CD4-positive, alpha-beta T cell treated with Interleukin-15 for 1 hour (primary cell): ENCODE data around the gene PRR7.

Source experiments
- DNase-seq: peaks from one replicate; pipeline ENCODE4 v3.0.0-alpha.2; 2020

The PRR7 gene

DNA sequence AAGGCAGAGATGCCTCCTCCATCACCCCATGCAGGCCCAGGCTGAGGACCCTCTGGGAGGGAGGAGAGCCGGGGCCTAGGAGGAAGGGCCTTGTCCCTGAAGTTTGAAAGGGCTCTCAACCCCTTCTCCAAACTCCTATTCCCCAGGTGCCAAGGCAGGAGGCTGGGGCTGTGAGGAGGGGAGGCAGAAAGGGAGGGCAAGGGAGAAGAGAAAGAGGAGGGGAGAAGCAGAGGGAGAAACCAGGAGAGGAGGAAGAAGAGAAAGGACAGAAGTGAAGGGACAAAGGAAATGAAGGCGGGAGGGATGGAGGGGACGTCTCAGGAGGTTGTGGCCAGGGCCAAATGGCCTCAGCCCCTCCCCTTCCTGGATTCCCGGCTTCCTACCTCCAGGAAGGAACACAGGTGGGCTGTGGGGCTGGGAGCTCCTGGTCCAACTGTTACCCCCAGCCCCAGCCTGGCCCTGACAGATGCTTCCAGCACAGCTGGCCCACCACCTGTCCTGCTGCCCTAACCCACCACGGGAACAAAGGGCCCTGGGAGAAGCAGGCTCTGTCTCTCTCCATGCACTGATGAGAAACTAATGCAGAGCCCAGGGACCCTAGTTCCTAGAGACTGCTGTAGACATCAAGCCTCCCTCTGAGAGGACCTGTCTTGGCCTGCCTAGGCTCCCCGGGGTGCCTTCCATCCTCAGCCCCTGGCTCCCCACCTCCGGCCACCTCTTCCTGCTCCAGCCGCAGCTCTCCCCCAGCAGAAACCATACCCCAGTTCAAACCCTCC, 23.3 kb downstream of the PRR7 start:
- no peak for DNase-seq

DNA sequence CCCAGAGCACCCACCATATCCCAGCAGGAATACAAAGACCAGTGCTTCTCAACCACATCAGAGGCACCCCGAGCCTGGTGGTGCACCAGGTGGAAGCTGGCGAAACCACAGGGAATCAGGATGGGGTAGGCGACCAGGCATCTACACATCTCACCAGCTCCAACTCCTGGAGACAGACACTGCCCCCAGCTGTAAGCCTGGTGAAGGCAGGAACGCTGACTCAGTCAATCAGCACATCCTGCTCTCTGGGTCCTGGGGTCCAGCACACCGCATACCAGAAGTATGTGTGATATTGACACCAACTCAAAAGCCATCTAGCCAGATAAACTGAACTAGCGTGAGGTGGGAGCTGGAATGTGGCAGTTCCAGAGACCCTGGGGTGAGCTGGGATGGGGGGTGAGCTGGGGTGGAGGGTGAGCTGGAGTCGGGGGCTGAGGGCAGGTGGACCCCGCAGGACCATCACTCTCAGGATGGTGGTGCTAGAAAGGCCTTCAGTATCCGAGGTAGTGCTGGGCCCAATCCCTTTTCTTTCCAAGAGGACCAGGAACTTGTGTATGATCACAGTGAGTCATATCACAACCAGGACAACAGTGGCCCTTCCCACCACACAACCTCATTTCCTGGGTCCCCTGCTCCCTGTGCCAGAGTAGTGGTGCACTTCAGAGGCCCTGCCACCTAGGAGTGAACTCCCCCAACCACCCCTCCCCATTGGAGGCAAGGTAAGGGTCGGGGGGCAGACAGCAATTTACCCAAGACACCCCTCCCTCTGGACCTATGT, 24.3 kb downstream of the PRR7 start:
- DNase-seq = no peak

- peak; percentile 38 for DNase-seq
Measured at GRCh38 chr5:177471610-177472356, 25.2 kb downstream of the PRR7 start.

GRCh38 chr5:177472460-177473442, 26.1 kb downstream of the PRR7 start:
- DNase-seq = peak; percentile 69

DNA sequence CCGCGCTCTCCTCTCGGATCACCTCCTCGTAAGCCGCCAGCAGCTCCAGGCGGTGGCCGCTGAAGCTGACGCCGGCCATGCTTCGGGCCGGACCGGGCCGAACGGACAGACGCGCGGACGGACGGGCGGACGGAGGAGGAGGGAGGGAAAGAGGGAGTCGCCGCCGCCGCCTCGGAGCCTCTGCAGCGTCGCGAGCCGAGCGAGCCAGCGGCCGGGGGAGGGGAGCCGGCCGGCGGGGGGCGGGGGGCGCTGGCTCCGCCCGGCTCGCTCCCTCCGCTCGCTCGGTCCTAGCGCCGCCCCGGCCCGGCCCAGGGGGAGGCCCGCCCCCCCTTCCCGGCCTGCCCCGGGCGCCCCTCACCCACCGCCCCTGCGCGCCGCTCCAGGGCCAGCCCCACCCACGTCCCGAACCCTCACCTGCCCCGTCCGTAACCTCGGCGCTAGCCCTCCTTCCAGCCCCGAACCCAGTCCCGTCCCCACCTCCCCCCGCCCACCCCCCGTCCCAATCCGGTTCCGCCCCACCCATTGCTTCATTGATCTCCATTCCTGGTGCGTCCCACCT, 26.9 kb downstream of the PRR7 start, which contains the start of gene DBN1:
Gene DBN1 (minus strand): TSS at position 192 of the 559 bp plus-strand sequence. CDS start 113 bp downstream, at position 79.
- DNase-seq = no peak

DNA sequence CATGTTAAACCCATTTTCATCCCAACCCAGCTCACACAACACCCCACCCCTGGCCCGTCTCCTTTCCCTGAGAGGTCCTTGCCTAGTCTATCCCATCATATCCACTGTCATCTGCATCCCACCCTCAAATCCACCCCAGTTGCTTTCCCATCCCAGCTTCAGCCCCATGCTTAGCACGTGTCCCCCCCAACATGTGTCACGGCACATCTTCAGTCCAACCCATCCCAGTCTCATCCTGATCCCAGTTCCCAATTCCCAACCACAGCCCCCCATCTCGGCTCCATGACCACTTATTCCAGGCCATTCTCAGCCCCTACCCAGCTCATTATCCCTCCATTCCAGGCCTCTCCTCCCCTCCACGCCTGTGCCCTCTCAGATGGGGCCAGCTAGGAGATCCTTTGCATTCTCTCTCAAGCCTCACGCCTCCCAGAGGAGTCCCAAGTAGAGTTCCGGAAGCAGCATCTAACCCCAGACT, 27.4 kb downstream of the PRR7 start:
- no peak for DNase-seq

GRCh38 chr5:177474846-177475562, 28.4 kb downstream of the PRR7 start:
- no peak for DNase-seq

- no peak for DNase-seq
Measured at GRCh38 chr5:177475563-177476427, 29.2 kb downstream of the PRR7 start.

- no peak for DNase-seq
Measured at GRCh38 chr5:177476531-177477233, 30.1 kb downstream of the PRR7 start.

DNA sequence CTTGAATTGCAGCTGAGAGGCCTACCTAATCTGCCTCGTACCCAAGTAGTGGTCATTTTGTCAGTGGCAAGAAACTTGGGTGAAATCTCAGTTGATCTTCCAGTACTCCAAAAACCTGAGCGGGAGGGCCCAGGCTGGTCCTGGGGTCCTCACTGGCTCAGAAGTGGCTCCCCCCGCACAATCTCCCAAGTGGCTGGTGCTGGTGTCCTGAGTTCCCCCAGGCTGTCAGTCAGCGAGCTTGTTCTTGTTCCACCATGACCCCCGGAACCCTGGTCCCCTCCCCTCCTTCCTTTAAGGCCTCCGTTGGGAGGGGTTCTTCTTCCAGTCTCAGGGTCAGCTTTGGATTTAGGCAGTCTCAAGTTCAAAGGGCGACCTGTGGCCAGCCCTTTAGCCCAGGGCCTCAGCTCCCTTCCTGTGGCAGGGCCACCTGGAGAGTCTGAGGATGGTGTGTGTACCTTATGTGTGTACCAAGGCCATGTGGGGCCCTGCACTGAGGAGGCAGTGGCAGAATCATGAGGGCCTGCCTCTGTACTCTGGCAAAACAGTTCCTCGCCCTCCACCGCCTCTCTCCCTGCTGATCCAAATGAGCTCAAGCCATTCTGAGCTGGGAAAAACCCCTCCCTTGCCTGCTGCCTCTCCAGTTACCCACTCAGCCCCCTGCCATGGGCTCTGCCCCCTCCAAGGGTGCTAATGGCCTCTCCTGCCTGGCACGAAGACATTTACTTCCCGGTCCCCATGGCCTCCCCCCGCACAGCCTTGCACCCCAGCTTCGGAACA, 31.3 kb downstream of the PRR7 start:
- DNase-seq = no peak

DNA sequence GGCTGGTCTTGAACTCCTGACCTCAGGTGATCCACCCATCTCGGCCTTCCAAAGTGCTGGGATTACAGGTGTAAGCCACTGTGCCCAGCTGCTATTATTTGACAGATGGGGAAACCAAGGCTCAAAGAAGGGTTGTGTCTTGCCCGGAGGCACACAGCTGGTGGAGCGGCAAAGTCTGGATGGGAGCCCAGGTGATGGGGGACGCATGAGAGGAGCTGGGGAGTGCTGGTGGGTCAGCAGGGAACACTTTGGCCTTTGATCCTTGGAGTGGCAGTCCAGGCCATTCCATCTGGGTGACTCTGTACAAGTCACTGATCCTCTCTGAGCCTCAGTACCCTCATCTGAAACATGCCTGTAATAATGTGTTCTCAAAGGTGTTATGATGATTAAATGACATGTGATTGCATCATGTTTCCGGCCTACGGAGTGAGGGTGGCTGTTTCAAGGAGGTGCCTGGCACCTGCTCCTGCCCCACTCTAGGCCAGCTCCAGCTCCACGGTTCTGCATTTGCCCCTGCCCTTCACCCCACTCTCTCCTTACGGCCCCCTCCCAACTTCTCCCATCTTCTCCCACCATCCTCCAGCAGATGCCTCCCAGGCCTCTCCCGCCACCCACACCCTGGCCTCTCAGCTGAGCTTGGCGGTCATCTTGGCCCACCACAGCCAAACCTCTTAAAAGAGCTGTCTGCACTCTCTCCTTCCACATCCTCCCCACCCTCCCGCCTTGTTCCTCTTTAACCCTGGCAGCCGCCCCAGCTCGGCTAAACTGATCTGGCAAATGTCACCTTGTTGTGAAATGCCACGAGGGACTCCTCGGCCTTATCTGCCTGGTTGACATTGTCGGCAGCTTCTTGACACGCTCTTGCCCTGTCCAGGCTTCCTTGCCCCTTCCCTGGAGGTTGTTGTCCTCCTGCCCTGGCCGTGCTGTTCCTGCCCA, 32.4 kb downstream of the PRR7 start:
- DNase-seq = peak; percentile 59

DNA sequence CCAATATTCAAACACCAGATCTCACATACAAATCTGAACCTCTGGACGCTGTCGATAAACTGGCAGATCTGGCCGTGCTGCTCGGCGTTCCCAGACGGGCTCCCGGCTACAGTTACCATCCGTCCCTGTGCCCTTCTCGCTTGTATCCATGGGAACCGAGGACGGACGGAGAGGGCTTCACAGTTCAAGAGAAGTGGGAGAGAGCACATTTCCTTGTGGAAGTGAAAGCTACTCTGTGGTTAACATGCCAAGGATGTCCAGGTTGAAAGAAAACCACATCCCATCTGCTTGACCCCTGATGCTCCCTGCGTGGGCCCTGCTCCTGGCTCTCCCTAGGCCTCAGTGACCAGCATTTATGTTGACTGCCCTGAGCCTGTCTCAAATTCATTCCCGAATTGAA, 33.2 kb downstream of the PRR7 start:
- DNase-seq = no peak

DNA sequence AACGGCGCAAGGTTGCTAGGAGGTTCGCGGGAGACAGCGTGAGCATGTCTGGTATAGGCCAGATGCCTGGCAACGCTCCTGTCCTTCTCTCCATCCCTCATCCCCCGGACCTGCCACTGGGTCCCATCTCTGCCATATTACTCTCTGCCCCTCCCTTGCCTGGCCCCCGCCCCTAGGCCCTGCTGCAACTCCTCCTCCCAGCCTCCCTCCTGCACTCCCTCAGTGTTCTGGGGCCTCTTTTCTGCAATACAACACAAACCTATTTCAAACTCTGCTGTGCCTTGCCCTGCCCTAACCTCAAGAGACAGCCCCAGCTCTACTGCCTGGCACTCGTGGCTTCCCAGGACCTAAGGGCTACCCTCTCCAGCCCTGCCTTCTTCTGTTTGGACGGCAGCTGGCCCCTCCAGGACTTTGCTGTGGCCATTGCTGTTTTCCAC, 35.8 kb downstream of the PRR7 start:
- DNase-seq = no peak

DNA sequence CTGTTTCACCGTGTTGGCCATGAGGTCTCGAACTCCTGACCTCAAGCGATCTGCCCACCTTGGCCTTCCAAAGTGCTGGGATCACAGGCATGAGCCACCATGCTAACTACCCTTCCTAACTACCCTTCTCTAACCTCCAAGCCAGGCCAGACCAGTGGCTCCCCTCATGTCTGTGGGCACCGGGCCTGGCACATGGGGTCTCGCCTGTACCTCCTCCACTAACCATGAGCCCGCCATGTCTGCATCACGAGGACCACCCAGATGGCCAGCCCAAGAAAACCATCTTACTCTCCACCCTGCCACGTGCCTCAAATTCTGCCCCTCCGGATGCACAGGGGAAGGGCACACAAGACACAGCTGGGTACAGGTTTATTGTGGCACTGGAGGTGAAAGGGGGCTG, 36.4 kb downstream of the PRR7 start:
- DNase-seq = no peak

DNA sequence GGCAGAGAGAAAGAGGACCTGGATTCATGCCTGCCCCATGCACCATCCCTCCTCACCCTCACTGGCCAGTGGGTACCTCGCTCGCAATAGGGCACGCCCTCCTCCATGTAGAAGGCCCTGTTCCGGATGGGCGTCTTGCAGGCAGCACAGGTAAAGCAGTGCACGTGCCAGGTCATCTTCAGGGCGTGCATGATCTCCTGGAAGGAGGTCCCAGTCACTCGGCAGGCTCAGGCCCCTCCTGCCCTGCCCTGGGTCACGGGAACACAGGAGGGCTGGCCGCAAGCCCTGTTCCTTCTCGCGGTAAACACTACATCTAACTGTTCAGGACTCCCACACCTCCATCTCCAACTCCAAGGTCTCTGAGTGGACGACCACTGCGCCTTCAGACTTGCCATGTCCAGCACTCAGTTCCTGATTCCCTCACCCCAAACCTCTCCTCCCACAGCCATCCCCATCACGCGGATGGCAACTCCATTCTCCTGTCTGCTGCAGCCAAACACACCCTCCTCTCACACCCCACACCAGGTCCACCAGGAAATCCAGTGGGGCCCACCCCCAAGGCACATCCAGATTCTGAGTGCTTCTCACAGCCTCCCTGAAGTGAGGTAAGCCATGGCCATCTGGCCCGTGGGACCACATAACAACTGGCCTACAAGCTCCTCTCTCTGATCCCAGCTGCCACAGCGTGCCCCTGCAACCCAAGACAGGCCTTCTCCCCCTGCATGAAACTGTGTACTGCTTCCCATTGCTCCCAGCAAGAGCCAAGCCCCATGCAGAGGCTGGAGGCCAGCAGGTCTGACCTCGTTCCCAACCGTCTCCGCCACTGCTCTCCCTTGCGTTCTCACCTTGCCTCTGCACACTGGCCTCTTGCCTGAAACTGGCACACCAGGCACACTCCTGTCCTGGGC, 37.6 kb downstream of the PRR7 start:
- DNase-seq = no peak

GRCh38 chr5:177484902-177485549, 38.4 kb downstream of the PRR7 start:
- DNase-seq = no peak
